Neuronal stem cell (in vitro differentiated cells): Measurements from ENCODE around the gene PRDM11.

Experiments used
- DNase-seq: peaks from one replicate; pipeline ENCODE4 v3.0.0-alpha.2; 2013; ENCODE audit warnings: low spot score
- H2AFZ ChIP-seq: one replicate; pipeline ENCODE4 v1.6.1; 2013; ENCODE audit warnings: mild to moderate bottlenecking, low read length, inconsistent platforms
- H2AK5ac ChIP-seq: 2 replicates; pipeline ENCODE4 v1.6.1; 2013; ENCODE audit warnings: low read depth, mild to moderate bottlenecking, inconsistent platforms, low read length, moderate library complexity, mixed read lengths
- H2BK120ac ChIP-seq: 2 replicates; pipeline ENCODE4 v1.6.1; 2013; ENCODE audit warnings: low read depth, mild to moderate bottlenecking, inconsistent platforms, low read length, moderate library complexity, mixed read lengths
- H2BK12ac ChIP-seq: one replicate; pipeline ENCODE4 v1.6.1; 2013; ENCODE audit warnings: low read length, inconsistent platforms
- H2BK15ac ChIP-seq: 2 replicates; pipeline ENCODE4 v1.6.1; 2013; ENCODE audit warnings: mild to moderate bottlenecking, low read length, inconsistent platforms, mixed read lengths
- H2BK5ac ChIP-seq: one replicate; pipeline ENCODE4 v1.6.1; 2013; ENCODE audit warnings: inconsistent platforms, mild to moderate bottlenecking, low read length, moderate library complexity
- H3K14ac ChIP-seq: one replicate; pipeline ENCODE4 v1.6.1; 2013; ENCODE audit warnings: low read length, inconsistent platforms
- H3K18ac ChIP-seq: 2 replicates; pipeline ENCODE4 v1.6.1; 2013; ENCODE audit warnings: low read length, inconsistent platforms
- H3K23ac ChIP-seq: 2 replicates; pipeline ENCODE4 v1.6.1; 2013; ENCODE audit warnings: low read depth, mild to moderate bottlenecking, mixed read lengths, low read length, inconsistent platforms; ENCODE audit not compliant: poor library complexity
- H3K27ac ChIP-seq: replicated peaks from 3 replicates; pipeline ENCODE4 v1.5.1; 2013; ENCODE audit warnings: low read length, inconsistent platforms
- H3K27me3 ChIP-seq, 3 experiments: 2 replicates each; pipeline ENCODE4 v1.6.1; 2013; ENCODE audit warnings: low read length in 3 of 3, mild to moderate bottlenecking in 2 of 3, inconsistent platforms in 1 of 3, low read depth in 1 of 3, mixed read lengths in 1 of 3, moderate library complexity in 1 of 3; ENCODE audit not compliant: control insufficient read depth in 3 of 3, insufficient read depth in 3 of 3
- H3K36me3 ChIP-seq, 2 donors: replicated peaks in 1 of 2; 2 replicates each; pipeline ENCODE4 v1.6.1; 2013; ENCODE audit warnings: low read length in 2 of 2; ENCODE audit not compliant: control insufficient read depth in 2 of 2, insufficient read depth in 2 of 2
- H3K4ac ChIP-seq: 2 replicates; pipeline ENCODE4 v1.6.1; 2013; ENCODE audit warnings: inconsistent platforms, mild to moderate bottlenecking, low read length, moderate library complexity
- H3K4me1 ChIP-seq, 2 donors: 1 replicate in 1 of 2; 2 replicates in 1 of 2; pipeline ENCODE4 v1.6.1; 2013; ENCODE audit warnings: low read length in 2 of 2, low read depth in 1 of 2; ENCODE audit not compliant: control insufficient read depth in 2 of 2, insufficient read depth in 1 of 2
- H3K4me2 ChIP-seq: one replicate; pipeline ENCODE4 v1.6.1; 2013; ENCODE audit warnings: mild to moderate bottlenecking, low read length, inconsistent platforms; ENCODE audit not compliant: insufficient read depth, poor library complexity, severe bottlenecking
- H3K4me3 ChIP-seq, 2 donors: 2 replicates each; pipeline ENCODE4 v1.5.1; 2013; ENCODE audit warnings: low read length in 2 of 2, mild to moderate bottlenecking in 2 of 2, inconsistent platforms in 1 of 2, moderate library complexity in 1 of 2
- H3K79me1 ChIP-seq: one replicate; pipeline ENCODE4 v1.6.1; 2013; ENCODE audit warnings: low read depth, mild to moderate bottlenecking, inconsistent platforms, low read length, moderate library complexity
- H3K9ac ChIP-seq: one replicate; pipeline ENCODE4 v1.6.1; 2013; ENCODE audit warnings: mild to moderate bottlenecking, low read depth, low read length, inconsistent platforms; ENCODE audit not compliant: poor library complexity
- H3K9me3 ChIP-seq, 2 donors: replicated peaks in 1 of 2; 2 replicates each; pipeline versions ENCODE3 to v1.6.1; 2013; ENCODE audit warnings: low read length in 2 of 2, mild to moderate bottlenecking in 2 of 2, inconsistent platforms in 1 of 2, low read depth in 1 of 2, mixed read lengths in 1 of 2, moderate library complexity in 1 of 2; ENCODE audit not compliant: control insufficient read depth in 2 of 2, insufficient read depth in 1 of 2
- H4K8ac ChIP-seq: one replicate; pipeline ENCODE4 v1.6.1; 2013; ENCODE audit warnings: low read depth, mild to moderate bottlenecking, inconsistent platforms, low read length, moderate library complexity
- H4K91ac ChIP-seq: one replicate; pipeline ENCODE4 v1.6.1; 2013; ENCODE audit warnings: low read length, low read depth, mild to moderate bottlenecking, inconsistent platforms; ENCODE audit not compliant: poor library complexity
- WGBS, 2 donors: extraction: QIAGEN DNeasy Blood & Tissue Kit; methylation state at CpG; one replicate each; pipeline ENCODE4 v1.1.7; 2013; ENCODE audit warnings: missing lambda C conversion rate in 2 of 2, mixed read lengths in 1 of 2; ENCODE audit not compliant: insufficient read length in 2 of 2, insufficient replicate concordance in 1 of 2; ENCODE audit errors: extremely low coverage in 2 of 2; 5-methylcytosine and 5-hydroxymethylcytosine counted together

Gene PRDM11

GRCh38 chr11:45267052-45267451 is 120.6 kb downstream of the PRDM11 start:
- no CpG with 5 or more reads among the region's 14 CpGs for WGBS, 2 donors
- H3K4ac ChIP-seq, result no peak overlapping the region
- H2BK120ac ChIP-seq, result no peak overlapping the region
- H3K4me2 ChIP-seq, result no peak overlapping the region
- no peak overlapping the region for H4K91ac ChIP-seq
- no peak overlapping the region for H4K8ac ChIP-seq
- H2BK5ac ChIP-seq, result peak overlapping the region; percentile 26
- H2BK15ac ChIP-seq, result peak overlapping the region; percentile 53
- no peak overlapping the region for H3K23ac ChIP-seq
- no peak overlapping the region for H3K18ac ChIP-seq
- H3K4me3 ChIP-seq, result no peak overlapping the region
- no peak for DNase-seq
- H3K36me3 ChIP-seq, result no peaks in the 10 kb centered on the region
- H3K27me3 ChIP-seq, result peaks cover 0 to 6% (median 0%) of the 10 kb centered on the region in 3 experiments
- no peak overlapping the region for H3K27ac ChIP-seq
- H3K9me3 ChIP-seq, result no peaks in the 10 kb centered on the region
- peaks cover 0 to 11% of the 10 kb centered on the region in 2 donors for H3K4me1 ChIP-seq
- no peak overlapping the region for H2AFZ ChIP-seq
- no peak overlapping the region for H2BK12ac ChIP-seq
- no peak overlapping the region for H2AK5ac ChIP-seq
- no peaks in the 10 kb centered on the region for H3K79me1 ChIP-seq
- H3K9ac ChIP-seq, result no peak overlapping the region
- no peak overlapping the region for H3K14ac ChIP-seq

GRCh38 chr11:45267652-45268299 is 121.3 kb downstream of the PRDM11 start:
- Histone ChIP-seq H3K23ac (no peak overlapping the region), H3K9ac (no peak overlapping the region), H3K27me3 (peaks cover 0 to 6% (median 0%) of the 10 kb centered on the region in 3 experiments), H3K4ac (no peak overlapping the region), H4K8ac (no peak overlapping the region), H3K18ac (peak overlapping the region; percentile 61), H2AK5ac (no peak overlapping the region), H3K79me1 (no peaks in the 10 kb centered on the region), H3K14ac (no peak overlapping the region), H2AFZ (no peak overlapping the region), H3K4me3 (no peak overlapping the region), H3K36me3 (no peaks in the 10 kb centered on the region), H2BK15ac (no peak overlapping the region), H2BK12ac (no peak overlapping the region), H3K9me3 (no peaks in the 10 kb centered on the region), H2BK5ac (peak overlapping the region; percentile 26), H4K91ac (peak overlapping the region; percentile 15), H3K4me1 (peaks cover 0 to 11% of the 10 kb centered on the region in 2 donors), H2BK120ac (no peak overlapping the region), H3K4me2 (no peak overlapping the region), H3K27ac (no peak overlapping the region)
- DNase-seq, result no peak
- no CpG with 5 or more reads among the region's 13 CpGs for WGBS, 2 donors

GRCh38 chr11:45269678-45270077 is 123.2 kb downstream of the PRDM11 start:
- Histone ChIP-seq H2BK5ac (no peak overlapping the region), H3K4me3 (no peak overlapping the region), H4K8ac (no peak overlapping the region), H3K79me1 (no peaks in the 10 kb centered on the region), H3K27ac (no peak overlapping the region), H3K27me3 (peaks cover 0 to 15% (median 0%) of the 10 kb centered on the region in 3 experiments), H2BK15ac (no peak overlapping the region), H4K91ac (no peak overlapping the region), H3K23ac (no peak overlapping the region), H3K18ac (no peak overlapping the region), H2BK12ac (no peak overlapping the region), H3K14ac (no peak overlapping the region), H3K4me2 (no peak overlapping the region), H3K9ac (no peak overlapping the region), H3K4me1 (peaks cover 0 to 11% of the 10 kb centered on the region in 2 donors), H2BK120ac (no peak overlapping the region), H2AFZ (no peak overlapping the region), H2AK5ac (no peak overlapping the region), H3K36me3 (no peaks in the 10 kb centered on the region), H3K4ac (no peak overlapping the region), H3K9me3 (no peaks in the 10 kb centered on the region)
- no peak for DNase-seq

GRCh38 chr11:45270946-45271716 is 124.7 kb downstream of the PRDM11 start:
- Histone ChIP-seq H3K14ac (no peak overlapping the region), H2AK5ac (no peak overlapping the region), H2BK5ac (no peak overlapping the region), H4K8ac (no peak overlapping the region), H3K9me3 (no peaks in the 10 kb centered on the region), H2BK12ac (no peak overlapping the region), H3K27me3 (peaks cover 0 to 20% (median 0%) of the 10 kb centered on the region in 3 experiments), H3K9ac (no peak overlapping the region), H3K23ac (no peak overlapping the region), H3K79me1 (no peaks in the 10 kb centered on the region), H3K4me3 (no peak overlapping the region), H3K18ac (no peak overlapping the region), H3K27ac (no peak overlapping the region), H2BK120ac (no peak overlapping the region), H3K4me1 (peaks cover 0 to 11% of the 10 kb centered on the region in 2 donors), H4K91ac (no peak overlapping the region), H3K4ac (no peak overlapping the region), H3K4me2 (no peak overlapping the region), H2BK15ac (no peak overlapping the region), H2AFZ (no peak overlapping the region), H3K36me3 (no peaks in the 10 kb centered on the region)
- WGBS, 2 donors, result no CpG with 5 or more reads among the region's 4 CpGs
- DNase-seq, result no peak
